Measurements from ENCODE around the gene TBC1D7. TPM values are rescaled to one million over a fixed set of nuclear protein-coding genes. Genes with fewer than 3 reads are reported as not detected.

Gene TBC1D7
- polyA plus RNA-seq, 6 donors from 2014 or later = 21.9 to 50.4 (median 26.7) TPM

GRCh38 chr6:13351271-13351670, 22.9 kb upstream of the TBC1D7 start:
- Mint-ChIP-seq H3K4me3 (peak overlapping the region in 1 of 8 donors; percentile 28), H3K36me3 (no peaks in the 10 kb centered on the region), H3K4me1 (peaks cover 36 to 40% (median 40%) of the 10 kb centered on the region in 3 donors), H3K9me3 (no peaks in the 10 kb centered on the region), H3K27ac (peak overlapping the region in 2 of 6 donors; percentile 12 to 29), H3K27me3 (no peaks in the 10 kb centered on the region)
- DNase-seq = no peak
- no peak for ATAC-seq (ENCODE audit: low read depth in 2 of 2)

GRCh38 chr6:13349811-13350506, 21.6 kb upstream of the TBC1D7 start:
- H3K9me3 Mint-ChIP-seq = no peaks in the 10 kb centered on the region
- no peaks in the 10 kb centered on the region for H3K36me3 Mint-ChIP-seq
- DNase-seq (no peak), ATAC-seq (ENCODE audit: low read depth in 2 of 2) (no peak)
- H3K4me3 Mint-ChIP-seq = peak overlapping the region in 1 of 8 donors; percentile 30
- peaks cover 23 to 27% (median 26%) of the 10 kb centered on the region in 3 donors for H3K4me1 Mint-ChIP-seq
- no peaks in the 10 kb centered on the region for H3K27me3 Mint-ChIP-seq
- peak overlapping the region in 1 of 6 donors; percentile 44 for H3K27ac Mint-ChIP-seq

GRCh38 chr6:13348334-13349113, 20.2 kb upstream of the TBC1D7 start:
- Mint-ChIP-seq H3K27ac (no peak overlapping the region), H3K27me3 (no peaks in the 10 kb centered on the region), H3K36me3 (no peaks in the 10 kb centered on the region), H3K4me3 (no peak overlapping the region), H3K9me3 (no peaks in the 10 kb centered on the region), H3K4me1 (peaks cover 8 to 22% (median 17%) of the 10 kb centered on the region in 3 donors)
- ATAC-seq (ENCODE audit: low read depth in 2 of 2) = no peak
- DNase-seq = no peak

DNA sequence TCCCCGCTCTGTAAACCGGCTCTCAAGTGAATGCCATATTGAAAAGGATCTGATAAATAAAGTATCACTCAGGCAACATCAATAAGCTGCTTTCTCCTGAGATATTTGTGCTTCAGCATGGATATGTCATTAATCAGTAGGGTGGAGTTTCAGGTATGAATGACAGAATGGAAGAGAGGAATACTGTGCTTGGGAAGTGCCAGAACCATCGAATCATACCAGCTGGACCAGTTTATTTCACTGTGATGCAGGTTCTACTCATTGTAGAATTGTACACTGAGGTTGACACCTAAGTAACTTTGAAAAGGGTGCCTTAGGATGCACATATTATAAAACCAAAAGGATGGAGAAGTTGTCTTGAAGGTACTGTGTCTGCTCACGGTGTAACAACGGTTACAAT, 17.9 kb upstream of the TBC1D7 start:
- H3K9me3 Mint-ChIP-seq = peaks cover 0 to 9% (median 0%) of the 10 kb centered on the region in 7 donors
- ATAC-seq (ENCODE audit: low read depth in 2 of 2) (no peak), DNase-seq (no peak)
- no peaks in the 10 kb centered on the region for H3K27me3 Mint-ChIP-seq
- H3K36me3 Mint-ChIP-seq = peaks cover 0 to 7% of the 10 kb centered on the region in 2 donors
- H3K4me3 Mint-ChIP-seq = no peak overlapping the region
- H3K27ac Mint-ChIP-seq = no peak overlapping the region
- H3K4me1 Mint-ChIP-seq = peaks cover 6 to 23% (median 23%) of the 10 kb centered on the region in 3 donors

GRCh38 chr6:13342414-13343019, 14.2 kb upstream of the TBC1D7 start:
- Mint-ChIP-seq H3K4me3 (no peak overlapping the region), H3K27me3 (no peaks in the 10 kb centered on the region), H3K27ac (no peak overlapping the region), H3K36me3 (peaks cover 0 to 7% of the 10 kb centered on the region in 2 donors), H3K9me3 (peaks cover 0 to 13% (median 2%) of the 10 kb centered on the region in 7 donors), H3K4me1 (peaks cover 43 to 51% (median 49%) of the 10 kb centered on the region in 3 donors)
- ATAC-seq (ENCODE audit: low read depth in 2 of 2) (no peak), DNase-seq (no peak)

DNA sequence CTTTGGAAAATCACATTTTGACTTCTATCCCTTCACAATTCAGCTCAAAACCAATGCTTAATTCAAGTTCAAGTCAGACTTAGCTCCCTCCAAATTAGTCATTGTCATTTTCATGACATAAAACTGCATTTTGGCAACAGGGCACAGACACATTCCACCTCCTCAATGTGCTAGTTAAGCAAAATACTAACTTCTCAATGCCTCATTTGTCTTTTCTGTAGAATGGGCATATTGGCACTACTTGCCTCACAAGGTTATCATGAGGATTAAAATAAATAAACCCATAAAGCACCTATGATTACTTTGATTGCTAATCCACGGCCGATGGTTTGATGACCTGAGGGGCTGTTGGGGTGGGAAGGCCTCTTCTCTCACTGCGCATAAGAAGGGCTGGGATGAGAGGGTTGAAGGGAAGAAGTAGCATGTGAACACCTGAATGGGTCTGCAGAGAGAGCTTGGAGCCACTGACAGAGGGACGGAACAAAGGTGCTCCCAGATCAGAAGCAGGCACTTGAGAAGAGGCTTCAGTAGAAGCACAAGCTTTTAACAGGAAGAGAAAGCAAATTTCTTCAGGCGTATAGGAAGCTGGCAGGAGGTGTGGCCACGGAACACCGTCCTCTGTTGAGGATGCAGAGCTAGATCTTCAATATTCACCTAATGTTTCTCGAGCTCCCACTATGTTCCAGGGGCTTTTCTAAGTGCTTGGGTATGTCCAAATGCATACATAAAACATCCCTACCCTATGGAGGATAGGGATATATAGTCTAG, 11.7 kb upstream of the TBC1D7 start:
- Mint-ChIP-seq H3K27me3 (no peaks in the 10 kb centered on the region), H3K36me3 (peaks cover 0 to 7% of the 10 kb centered on the region in 2 donors), H3K9me3 (peaks cover 0 to 13% (median 2%) of the 10 kb centered on the region in 7 donors), H3K27ac (peak overlapping the region; percentile 16 to 94 (median 54)), H3K4me3 (peak overlapping the region in 7 of 8 donors; percentile 49 to 77 (median 59)), H3K4me1 (peaks cover 51 to 61% (median 54%) of the 10 kb centered on the region in 3 donors)
- no peak for DNase-seq
- ATAC-seq (ENCODE audit: low read depth in 2 of 2) = peak; percentile 77 to 78

- H3K36me3 Mint-ChIP-seq = peaks cover 0 to 7% of the 10 kb centered on the region in 2 donors
- no peaks in the 10 kb centered on the region for H3K27me3 Mint-ChIP-seq
- peak overlapping the region; percentile 7 to 76 (median 49) for H3K4me3 Mint-ChIP-seq
- ATAC-seq (ENCODE audit: low read depth in 2 of 2) (peak; percentile 40 to 44), DNase-seq (no peak)
- peak overlapping the region; percentile 10 to 88 (median 46) for H3K27ac Mint-ChIP-seq
- H3K9me3 Mint-ChIP-seq = peaks cover 0 to 13% (median 2%) of the 10 kb centered on the region in 7 donors
- H3K4me1 Mint-ChIP-seq = peaks cover 43 to 56% (median 54%) of the 10 kb centered on the region in 3 donors
Observed at GRCh38 chr6:13338038-13338437, 9.7 kb upstream of the TBC1D7 start.

GRCh38 chr6:13336553-13336952, 8.2 kb upstream of the TBC1D7 start:
- H3K9me3 Mint-ChIP-seq = peaks cover 0 to 5% (median 0%) of the 10 kb centered on the region in 7 donors
- ATAC-seq (ENCODE audit: low read depth in 2 of 2) (peak; percentile 45 to 67), DNase-seq (peak; percentile 68)
- peak overlapping the region in 3 of 6 donors; percentile 20 to 51 (median 30) for H3K27ac Mint-ChIP-seq
- peaks cover 37 to 55% (median 50%) of the 10 kb centered on the region in 3 donors for H3K4me1 Mint-ChIP-seq
- no peaks in the 10 kb centered on the region for H3K36me3 Mint-ChIP-seq
- peak overlapping the region in 4 of 8 donors; percentile 6 to 33 (median 12) for H3K4me3 Mint-ChIP-seq
- no peaks in the 10 kb centered on the region for H3K27me3 Mint-ChIP-seq

DNA sequence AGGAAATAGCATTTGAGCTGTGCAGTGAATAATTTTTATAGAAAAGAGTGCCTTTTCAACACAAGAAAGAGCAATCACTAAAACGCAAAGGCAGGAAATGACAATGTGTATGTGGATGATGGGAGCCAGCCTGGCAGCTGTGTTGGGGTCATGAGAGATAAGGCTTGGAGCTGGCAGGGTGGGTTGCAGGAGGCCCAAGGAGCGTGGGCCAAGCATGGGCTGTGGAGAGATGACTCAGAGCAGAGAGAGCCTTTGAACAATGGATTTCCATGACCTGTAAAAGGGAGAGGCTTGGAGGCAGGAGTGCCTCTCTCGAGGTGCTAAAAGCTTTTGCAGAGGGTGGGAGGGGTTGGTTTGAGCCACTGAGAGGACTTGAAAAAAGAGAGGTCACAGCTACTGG, 6.6 kb upstream of the TBC1D7 start:
- Mint-ChIP-seq H3K4me3 (peak overlapping the region in 1 of 8 donors; percentile 37), H3K27me3 (no peaks in the 10 kb centered on the region), H3K9me3 (no peaks in the 10 kb centered on the region), H3K4me1 (peaks cover 26 to 44% (median 40%) of the 10 kb centered on the region in 3 donors), H3K27ac (peak overlapping the region in 2 of 6 donors; percentile 67 to 84), H3K36me3 (no peaks in the 10 kb centered on the region)
- DNase-seq = no peak
- no peak for ATAC-seq (ENCODE audit: low read depth in 2 of 2)

DNA sequence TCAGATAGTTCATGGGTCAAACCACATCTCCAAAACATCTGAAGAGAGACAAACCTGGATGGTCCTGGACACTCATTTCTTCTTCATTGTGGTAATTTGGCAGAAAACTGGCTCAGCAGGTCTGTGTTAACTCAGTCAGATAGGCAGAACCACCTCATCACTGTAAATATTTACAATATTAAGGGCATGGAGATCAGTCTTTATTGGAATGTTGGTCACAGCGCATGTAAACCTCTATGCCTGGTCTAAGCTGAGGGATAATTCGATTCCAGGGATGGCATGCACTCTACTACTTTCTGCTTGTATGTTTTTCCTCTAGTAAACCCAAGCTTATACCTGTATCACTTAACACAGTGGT, 4.0 kb upstream of the TBC1D7 start:
- Mint-ChIP-seq H3K36me3 (no peaks in the 10 kb centered on the region), H3K9me3 (no peaks in the 10 kb centered on the region), H3K4me3 (no peak overlapping the region), H3K27ac (no peak overlapping the region), H3K4me1 (peaks cover 9 to 35% (median 20%) of the 10 kb centered on the region in 3 donors), H3K27me3 (no peaks in the 10 kb centered on the region)
- no peak for DNase-seq
- no peak for ATAC-seq (ENCODE audit: low read depth in 2 of 2)

DNA sequence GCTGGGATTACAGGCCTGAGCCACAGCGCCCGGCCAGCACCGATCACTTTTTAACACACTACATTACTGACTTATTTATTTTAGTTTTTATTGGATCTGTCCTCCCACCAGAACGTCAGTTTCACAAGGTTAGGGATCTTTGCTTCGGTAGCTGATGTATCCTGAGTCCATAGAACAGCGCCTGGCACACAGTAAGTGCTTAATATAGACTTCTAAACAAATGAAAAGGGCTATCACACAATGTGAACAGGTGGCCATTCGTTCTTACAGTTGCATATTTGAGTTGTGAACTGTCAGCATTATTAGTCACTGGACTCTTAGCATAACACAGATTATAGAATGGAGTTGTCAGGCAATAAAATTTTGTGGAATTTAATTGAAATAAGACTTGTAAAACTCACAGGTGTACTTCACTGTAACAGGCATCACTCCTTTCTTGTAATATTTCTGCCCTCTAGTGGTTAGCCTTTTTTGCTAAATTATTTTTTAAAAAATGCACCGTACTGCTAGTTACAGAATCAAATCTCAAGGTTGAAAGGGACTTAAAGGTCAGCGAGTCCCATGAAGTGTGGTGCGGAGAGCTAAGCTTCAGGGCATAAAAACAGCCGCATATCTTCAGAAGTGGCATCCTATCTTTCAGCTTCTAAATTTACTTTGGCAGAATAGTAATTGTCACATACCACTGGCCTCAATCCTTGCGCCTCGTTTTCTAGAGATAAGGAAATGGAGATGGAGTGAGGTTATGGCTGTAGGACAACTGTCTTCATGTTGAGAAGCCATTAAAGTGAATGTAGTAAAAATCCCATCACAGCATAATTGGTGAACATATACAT, 3.4 kb upstream of the TBC1D7 start:
- peak overlapping the region in 1 of 8 donors; percentile 82 for H3K4me3 Mint-ChIP-seq
- DNase-seq (peak; percentile 44), ATAC-seq (ENCODE audit: low read depth in 2 of 2) (no peak)
- peaks cover 9 to 34% (median 16%) of the 10 kb centered on the region in 3 donors for H3K4me1 Mint-ChIP-seq
- no peaks in the 10 kb centered on the region for H3K27me3 Mint-ChIP-seq
- H3K9me3 Mint-ChIP-seq = no peaks in the 10 kb centered on the region
- no peaks in the 10 kb centered on the region for H3K36me3 Mint-ChIP-seq
- H3K27ac Mint-ChIP-seq = peak overlapping the region in 2 of 6 donors; percentile 33 to 56

DNA sequence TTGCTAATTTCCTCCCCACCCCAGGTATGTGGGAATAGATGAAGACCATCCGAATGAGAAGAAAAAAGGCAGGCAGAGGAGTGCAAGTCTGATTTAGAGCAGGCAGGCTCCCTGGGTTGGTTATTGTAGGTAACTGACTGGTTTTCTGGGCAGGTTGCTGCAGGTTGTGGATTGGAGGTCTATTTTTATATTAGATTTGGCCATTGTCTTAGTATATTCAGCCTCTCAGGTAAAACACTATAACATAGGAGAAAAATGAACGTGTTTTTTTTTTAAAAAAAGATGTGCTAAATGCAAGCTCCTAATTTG, 492 bp upstream of the TBC1D7 start:
- Mint-ChIP-seq H3K36me3 (peaks cover 2 to 6% of the 10 kb centered on the region in 2 donors), H3K4me3 (peak overlapping the region; percentile 88 to 99 (median 96)), H3K27ac (peak overlapping the region; percentile 92 to 99 (median 96)), H3K27me3 (no peaks in the 10 kb centered on the region), H3K9me3 (no peaks in the 10 kb centered on the region), H3K4me1 (peaks cover 4 to 33% (median 11%) of the 10 kb centered on the region in 3 donors)
- DNase-seq (no peak), ATAC-seq (ENCODE audit: low read depth in 2 of 2) (no peak)
